Measurements from ENCODE around the gene VPS13D.

The VPS13D gene

GRCh38 chr1:12499539-12500240 lies 269.9 kb downstream of the VPS13D start:
- H3K4me1 ChIP-seq (ENCODE audit: control insufficient read depth in 1 of 2, insufficient read depth in 2 of 2, low read length in 2 of 2), result no peaks in the 10 kb centered on the region
- peaks cover 9 to 15% of the 10 kb centered on the region in 2 donors for H3K36me3 ChIP-seq (ENCODE audit: control insufficient read depth in 1 of 2, insufficient read depth in 2 of 2, low read length in 2 of 2)
- H3K4me3 ChIP-seq (ENCODE audit: low read depth in 1 of 2, low read length in 2 of 2), result no peak overlapping the region
- no peaks in the 10 kb centered on the region for H3K27me3 ChIP-seq (ENCODE audit: control insufficient read depth in 1 of 2, insufficient read depth in 2 of 2, low read length in 2 of 2)
- H3K9ac ChIP-seq (ENCODE audit: low read depth in 1 of 2, low read length in 2 of 2), result no peak overlapping the region
- no peaks in the 10 kb centered on the region for H3K9me3 ChIP-seq (ENCODE audit: control insufficient read depth in 1 of 2, low read length in 2 of 2)
- no peak overlapping the region for H3K27ac ChIP-seq (ENCODE audit: low read depth, low read length)

GRCh38 chr1:12501661-12502060 lies 271.8 kb downstream of the VPS13D start:
- Histone ChIP-seq H3K36me3 (ENCODE audit: control insufficient read depth in 1 of 2, insufficient read depth in 2 of 2, low read length in 2 of 2) (peaks cover 9 to 20% of the 10 kb centered on the region in 2 donors), H3K27ac (ENCODE audit: low read depth, low read length) (no peak overlapping the region)

GRCh38 chr1:12502336-12503109 lies 272.7 kb downstream of the VPS13D start:
- Histone ChIP-seq H3K4me1 (ENCODE audit: control insufficient read depth in 1 of 2, insufficient read depth in 2 of 2, low read length in 2 of 2) (no peaks in the 10 kb centered on the region), H3K9ac (ENCODE audit: low read depth in 1 of 2, low read length in 2 of 2) (no peak overlapping the region), H3K9me3 (ENCODE audit: control insufficient read depth in 1 of 2, low read length in 2 of 2) (no peaks in the 10 kb centered on the region), H3K4me3 (ENCODE audit: low read depth in 1 of 2, low read length in 2 of 2) (no peak overlapping the region), H3K27ac (ENCODE audit: low read depth, low read length) (no peak overlapping the region), H3K36me3 (ENCODE audit: control insufficient read depth in 1 of 2, insufficient read depth in 2 of 2, low read length in 2 of 2) (peaks cover 10 to 26% of the 10 kb centered on the region in 2 donors), H3K27me3 (ENCODE audit: control insufficient read depth in 1 of 2, insufficient read depth in 2 of 2, low read length in 2 of 2) (no peaks in the 10 kb centered on the region)

More at GRCh38 chr1:12501661-12502060, 271.8 kb downstream of the VPS13D start:
- H3K4me1 ChIP-seq (ENCODE audit: control insufficient read depth in 1 of 2, insufficient read depth in 2 of 2, low read length in 2 of 2), result no peaks in the 10 kb centered on the region
- H3K9ac ChIP-seq (ENCODE audit: low read depth in 1 of 2, low read length in 2 of 2), result no peak overlapping the region
- H3K9me3 ChIP-seq (ENCODE audit: control insufficient read depth in 1 of 2, low read length in 2 of 2), result no peaks in the 10 kb centered on the region
- H3K27me3 ChIP-seq (ENCODE audit: control insufficient read depth in 1 of 2, insufficient read depth in 2 of 2, low read length in 2 of 2), result no peaks in the 10 kb centered on the region
- H3K4me3 ChIP-seq (ENCODE audit: low read depth in 1 of 2, low read length in 2 of 2), result no peak overlapping the region

- Histone ChIP-seq H3K27me3 (ENCODE audit: control insufficient read depth in 1 of 2, insufficient read depth in 2 of 2, low read length in 2 of 2) (no peaks in the 10 kb centered on the region), H3K9ac (ENCODE audit: low read depth in 1 of 2, low read length in 2 of 2) (no peak overlapping the region), H3K4me3 (ENCODE audit: low read depth in 1 of 2, low read length in 2 of 2) (no peak overlapping the region), H3K36me3 (ENCODE audit: control insufficient read depth in 1 of 2, insufficient read depth in 2 of 2, low read length in 2 of 2) (peaks cover 3 to 29% of the 10 kb centered on the region in 2 donors), H3K27ac (ENCODE audit: low read depth, low read length) (no peak overlapping the region), H3K9me3 (ENCODE audit: control insufficient read depth in 1 of 2, low read length in 2 of 2) (no peaks in the 10 kb centered on the region), H3K4me1 (ENCODE audit: control insufficient read depth in 1 of 2, insufficient read depth in 2 of 2, low read length in 2 of 2) (no peaks in the 10 kb centered on the region)
Observed at GRCh38 chr1:12503709-12504108, 273.9 kb downstream of the VPS13D start.

GRCh38 chr1:12504601-12505000 lies 274.8 kb downstream of the VPS13D start:
- no peaks in the 10 kb centered on the region for H3K9me3 ChIP-seq (ENCODE audit: control insufficient read depth in 1 of 2, low read length in 2 of 2)
- peaks cover 3 to 29% of the 10 kb centered on the region in 2 donors for H3K36me3 ChIP-seq (ENCODE audit: control insufficient read depth in 1 of 2, insufficient read depth in 2 of 2, low read length in 2 of 2)
- H3K9ac ChIP-seq (ENCODE audit: low read depth in 1 of 2, low read length in 2 of 2), result no peak overlapping the region
- no peak overlapping the region for H3K4me3 ChIP-seq (ENCODE audit: low read depth in 1 of 2, low read length in 2 of 2)
- no peak overlapping the region for H3K27ac ChIP-seq (ENCODE audit: low read depth, low read length)
- H3K27me3 ChIP-seq (ENCODE audit: control insufficient read depth in 1 of 2, insufficient read depth in 2 of 2, low read length in 2 of 2), result no peaks in the 10 kb centered on the region
- H3K4me1 ChIP-seq (ENCODE audit: control insufficient read depth in 1 of 2, insufficient read depth in 2 of 2, low read length in 2 of 2), result no peaks in the 10 kb centered on the region

- no peak overlapping the region for H3K9ac ChIP-seq (ENCODE audit: low read depth in 1 of 2, low read length in 2 of 2)
- H3K4me1 ChIP-seq (ENCODE audit: control insufficient read depth in 1 of 2, insufficient read depth in 2 of 2, low read length in 2 of 2), result no peaks in the 10 kb centered on the region
- no peak overlapping the region for H3K4me3 ChIP-seq (ENCODE audit: low read depth in 1 of 2, low read length in 2 of 2)
- H3K27ac ChIP-seq (ENCODE audit: low read depth, low read length), result no peak overlapping the region
- peaks cover 3 to 27% of the 10 kb centered on the region in 2 donors for H3K36me3 ChIP-seq (ENCODE audit: control insufficient read depth in 1 of 2, insufficient read depth in 2 of 2, low read length in 2 of 2)
- H3K9me3 ChIP-seq (ENCODE audit: control insufficient read depth in 1 of 2, low read length in 2 of 2), result no peaks in the 10 kb centered on the region
- no peaks in the 10 kb centered on the region for H3K27me3 ChIP-seq (ENCODE audit: control insufficient read depth in 1 of 2, insufficient read depth in 2 of 2, low read length in 2 of 2)
Observed at GRCh38 chr1:12505231-12505630, 275.4 kb downstream of the VPS13D start.

- no peaks in the 10 kb centered on the region for H3K9me3 ChIP-seq (ENCODE audit: control insufficient read depth in 1 of 2, low read length in 2 of 2)
- no peak overlapping the region for H3K9ac ChIP-seq (ENCODE audit: low read depth in 1 of 2, low read length in 2 of 2)
- no peak overlapping the region for H3K27ac ChIP-seq (ENCODE audit: low read depth, low read length)
- H3K27me3 ChIP-seq (ENCODE audit: control insufficient read depth in 1 of 2, insufficient read depth in 2 of 2, low read length in 2 of 2), result no peaks in the 10 kb centered on the region
- H3K4me3 ChIP-seq (ENCODE audit: low read depth in 1 of 2, low read length in 2 of 2), result no peak overlapping the region
- peaks cover 0 to 3% of the 10 kb centered on the region in 2 donors for H3K4me1 ChIP-seq (ENCODE audit: control insufficient read depth in 1 of 2, insufficient read depth in 2 of 2, low read length in 2 of 2)
- peaks cover 3 to 30% of the 10 kb centered on the region in 2 donors for H3K36me3 ChIP-seq (ENCODE audit: control insufficient read depth in 1 of 2, insufficient read depth in 2 of 2, low read length in 2 of 2)
Observed at GRCh38 chr1:12505639-12506280, 275.9 kb downstream of the VPS13D start.

GRCh38 chr1:12506281-12507280 lies 276.8 kb downstream of the VPS13D start:
- Histone ChIP-seq H3K4me3 (ENCODE audit: low read depth in 1 of 2, low read length in 2 of 2) (no peak overlapping the region), H3K9me3 (ENCODE audit: control insufficient read depth in 1 of 2, low read length in 2 of 2) (no peaks in the 10 kb centered on the region), H3K27me3 (ENCODE audit: control insufficient read depth in 1 of 2, insufficient read depth in 2 of 2, low read length in 2 of 2) (no peaks in the 10 kb centered on the region), H3K9ac (ENCODE audit: low read depth in 1 of 2, low read length in 2 of 2) (no peak overlapping the region), H3K36me3 (ENCODE audit: control insufficient read depth in 1 of 2, insufficient read depth in 2 of 2, low read length in 2 of 2) (peaks cover 3 to 34% of the 10 kb centered on the region in 2 donors), H3K27ac (ENCODE audit: low read depth, low read length) (no peak overlapping the region), H3K4me1 (ENCODE audit: control insufficient read depth in 1 of 2, insufficient read depth in 2 of 2, low read length in 2 of 2) (peaks cover 0 to 6% of the 10 kb centered on the region in 2 donors)

GRCh38 chr1:12507631-12508030 lies 277.8 kb downstream of the VPS13D start:
- H3K4me1 ChIP-seq (ENCODE audit: control insufficient read depth in 1 of 2, insufficient read depth in 2 of 2, low read length in 2 of 2), result peaks cover 0 to 8% of the 10 kb centered on the region in 2 donors

More at GRCh38 chr1:12507631-12508030, 277.8 kb downstream of the VPS13D start:
- no peak overlapping the region for H3K9ac ChIP-seq (ENCODE audit: low read depth in 1 of 2, low read length in 2 of 2)
- no peak overlapping the region for H3K4me3 ChIP-seq (ENCODE audit: low read depth in 1 of 2, low read length in 2 of 2)
- H3K36me3 ChIP-seq (ENCODE audit: control insufficient read depth in 1 of 2, insufficient read depth in 2 of 2, low read length in 2 of 2), result peaks cover 3 to 35% of the 10 kb centered on the region in 2 donors
- H3K27ac ChIP-seq (ENCODE audit: low read depth, low read length), result no peak overlapping the region
- no peaks in the 10 kb centered on the region for H3K27me3 ChIP-seq (ENCODE audit: control insufficient read depth in 1 of 2, insufficient read depth in 2 of 2, low read length in 2 of 2)
- no peaks in the 10 kb centered on the region for H3K9me3 ChIP-seq (ENCODE audit: control insufficient read depth in 1 of 2, low read length in 2 of 2)
